Endothelial cell (in vitro differentiated cells): ENCODE results near the gene APBA2. TPM values are rescaled to one million over a fixed set of nuclear protein-coding genes. Genes with fewer than 3 reads are reported as not detected.
A peak's percentile ranks its signal among the peaks of the same experiment; 100 is the strongest.

Source experiments
- DNase-seq: peaks from one replicate; pipeline ENCODE4 v3.0.0; 2021; ENCODE audit warnings: low spot score
- H3K27ac Mint-ChIP-seq: one replicate; pipeline ENCODE4 v1.8.0; 2021; ENCODE audit warnings: mixed read lengths, inconsistent platforms; ENCODE audit not compliant: unreplicated experiment
- H3K27me3 Mint-ChIP-seq: one replicate; pipeline ENCODE4 v1.8.0; 2021; ENCODE audit warnings: mild to moderate bottlenecking, moderate library complexity, mixed read lengths, inconsistent platforms; ENCODE audit not compliant: unreplicated experiment
- H3K36me3 Mint-ChIP-seq: one replicate; pipeline ENCODE4 v1.8.0; 2021; ENCODE audit warnings: mild to moderate bottlenecking, low read depth, mixed read lengths, inconsistent platforms; ENCODE audit not compliant: unreplicated experiment
- H3K4me1 Mint-ChIP-seq: one replicate; pipeline ENCODE4 v1.8.0; 2021; ENCODE audit warnings: mild to moderate bottlenecking, mixed read lengths, inconsistent platforms; ENCODE audit not compliant: unreplicated experiment
- H3K4me3 Mint-ChIP-seq: one replicate; pipeline ENCODE4 v1.8.0; 2021; ENCODE audit warnings: mild to moderate bottlenecking, mixed read lengths, inconsistent platforms; ENCODE audit not compliant: unreplicated experiment
- H3K9me3 Mint-ChIP-seq: one replicate; pipeline ENCODE4 v1.8.0; 2021; ENCODE audit warnings: mixed read lengths, inconsistent platforms; ENCODE audit not compliant: unreplicated experiment
- total RNA-seq: library from RNA; stranded (reverse); fragmentation: NEBNext Ultra II Directional; extraction: Animal tissue kit (Norgen Biotek cat#: 25700); gene quantifications from one replicate; pipeline ENCODE4 v1.2.1, GENCODE V29; 2021; ENCODE audit not compliant: unreplicated experiment
- TF ChIP-seq, protein P1 (sequence below): fragments of 200-600 bp; sonication (generic); IDR thresholded peaks from one replicate; pipeline ENCODE4 v1.5.0; 2021; ENCODE audit warnings: antibody characterized with exemption; ENCODE audit not compliant: unreplicated experiment

The APBA2 gene
- total RNA-seq, 1 donor from 2014 or later, result 33.1 TPM

DNA sequence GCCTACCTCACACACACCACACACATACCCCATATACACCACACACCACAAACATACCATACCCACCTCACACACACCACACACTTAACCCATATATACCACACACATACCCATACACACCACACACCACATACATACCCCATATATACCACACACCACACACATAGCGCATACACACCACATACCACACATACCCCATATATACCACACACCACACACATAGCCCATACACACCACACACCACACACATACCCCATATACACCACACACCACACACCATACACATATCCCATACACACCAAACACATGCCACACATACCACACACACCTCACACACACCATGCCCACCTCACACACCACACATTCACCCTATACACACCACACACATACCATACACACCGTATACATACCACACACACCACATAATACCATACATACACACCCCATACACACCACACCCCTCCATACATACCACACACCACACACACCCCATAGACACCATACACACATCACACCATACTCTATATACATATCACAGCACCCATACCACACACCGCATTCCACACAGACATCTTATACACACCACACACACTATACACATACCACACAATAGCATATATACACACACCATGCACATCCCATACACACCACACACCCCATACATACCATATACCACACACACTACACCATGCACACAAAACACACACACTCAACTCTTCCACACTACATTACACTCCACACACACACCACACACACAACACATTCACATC, 29.5 kb downstream of the APBA2 start:
- no peak overlapping the region for H3K27ac Mint-ChIP-seq
- no peaks in the 10 kb centered on the region for H3K9me3 Mint-ChIP-seq
- H3K4me3 Mint-ChIP-seq, result no peak overlapping the region
- H3K4me1 Mint-ChIP-seq, result peaks cover 37% of the 10 kb centered on the region
- peaks cover 8% of the 10 kb centered on the region for H3K27me3 Mint-ChIP-seq
- peaks cover 8% of the 10 kb centered on the region for H3K36me3 Mint-ChIP-seq
- no peak for DNase-seq
- TF ChIP-seq, protein P1, sequence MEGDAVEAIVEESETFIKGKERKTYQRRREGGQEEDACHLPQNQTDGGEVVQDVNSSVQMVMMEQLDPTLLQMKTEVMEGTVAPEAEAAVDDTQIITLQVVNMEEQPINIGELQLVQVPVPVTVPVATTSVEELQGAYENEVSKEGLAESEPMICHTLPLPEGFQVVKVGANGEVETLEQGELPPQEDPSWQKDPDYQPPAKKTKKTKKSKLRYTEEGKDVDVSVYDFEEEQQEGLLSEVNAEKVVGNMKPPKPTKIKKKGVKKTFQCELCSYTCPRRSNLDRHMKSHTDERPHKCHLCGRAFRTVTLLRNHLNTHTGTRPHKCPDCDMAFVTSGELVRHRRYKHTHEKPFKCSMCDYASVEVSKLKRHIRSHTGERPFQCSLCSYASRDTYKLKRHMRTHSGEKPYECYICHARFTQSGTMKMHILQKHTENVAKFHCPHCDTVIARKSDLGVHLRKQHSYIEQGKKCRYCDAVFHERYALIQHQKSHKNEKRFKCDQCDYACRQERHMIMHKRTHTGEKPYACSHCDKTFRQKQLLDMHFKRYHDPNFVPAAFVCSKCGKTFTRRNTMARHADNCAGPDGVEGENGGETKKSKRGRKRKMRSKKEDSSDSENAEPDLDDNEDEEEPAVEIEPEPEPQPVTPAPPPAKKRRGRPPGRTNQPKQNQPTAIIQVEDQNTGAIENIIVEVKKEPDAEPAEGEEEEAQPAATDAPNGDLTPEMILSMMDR, result no peak

DNA sequence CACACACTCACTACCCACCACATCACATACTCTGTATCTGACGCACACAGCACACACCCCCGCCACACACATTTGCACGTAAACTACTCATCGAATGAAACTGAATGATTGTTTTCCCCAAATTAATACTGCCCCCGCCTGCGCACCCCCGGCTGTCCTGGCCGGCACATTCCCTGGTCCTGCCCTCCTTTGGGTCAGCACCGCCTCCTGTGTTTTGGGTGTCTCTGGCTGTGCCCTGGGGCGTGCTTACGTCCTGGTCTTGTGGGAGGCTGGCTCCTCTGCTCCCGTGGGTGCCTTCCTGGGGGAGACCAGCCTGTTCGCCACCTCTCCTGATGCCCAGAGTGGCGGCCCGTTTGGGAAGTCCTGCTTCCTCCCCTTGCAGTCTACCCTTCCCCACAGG, 30.2 kb downstream of the APBA2 start:
- TF ChIP-seq, protein P1, result no peak
- Mint-ChIP-seq H3K27me3 (peaks cover 9% of the 10 kb centered on the region), H3K36me3 (peaks cover 12% of the 10 kb centered on the region), H3K4me3 (no peak overlapping the region), H3K4me1 (peaks cover 44% of the 10 kb centered on the region), H3K9me3 (no peaks in the 10 kb centered on the region), H3K27ac (no peak overlapping the region)
- DNase-seq, result no peak

DNA sequence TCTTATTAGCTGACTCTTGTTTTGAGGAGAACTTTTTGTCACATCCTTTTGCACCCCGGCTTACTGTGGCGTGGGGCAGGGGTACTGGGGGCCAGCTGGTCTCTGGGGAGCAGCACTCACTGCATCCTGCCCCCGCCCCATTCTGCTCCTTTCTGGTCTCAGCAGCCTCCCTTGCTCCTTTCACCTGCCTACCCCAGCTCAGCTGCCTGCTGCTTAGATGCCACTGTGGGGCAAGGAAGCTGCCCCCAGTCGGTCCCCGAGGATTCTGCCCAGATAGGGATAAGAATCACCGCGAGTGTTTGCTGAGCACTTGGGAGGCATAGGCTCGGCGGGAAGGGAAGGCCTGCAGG, 32.0 kb downstream of the APBA2 start:
- DNase-seq, result no peak
- TF ChIP-seq, protein P1, result no peak
- Mint-ChIP-seq H3K4me1 (peaks cover 31% of the 10 kb centered on the region), H3K9me3 (no peaks in the 10 kb centered on the region), H3K36me3 (peaks cover 12% of the 10 kb centered on the region), H3K27me3 (peaks cover 9% of the 10 kb centered on the region), H3K4me3 (peak overlapping the region; percentile 35), H3K27ac (no peak overlapping the region)

DNA sequence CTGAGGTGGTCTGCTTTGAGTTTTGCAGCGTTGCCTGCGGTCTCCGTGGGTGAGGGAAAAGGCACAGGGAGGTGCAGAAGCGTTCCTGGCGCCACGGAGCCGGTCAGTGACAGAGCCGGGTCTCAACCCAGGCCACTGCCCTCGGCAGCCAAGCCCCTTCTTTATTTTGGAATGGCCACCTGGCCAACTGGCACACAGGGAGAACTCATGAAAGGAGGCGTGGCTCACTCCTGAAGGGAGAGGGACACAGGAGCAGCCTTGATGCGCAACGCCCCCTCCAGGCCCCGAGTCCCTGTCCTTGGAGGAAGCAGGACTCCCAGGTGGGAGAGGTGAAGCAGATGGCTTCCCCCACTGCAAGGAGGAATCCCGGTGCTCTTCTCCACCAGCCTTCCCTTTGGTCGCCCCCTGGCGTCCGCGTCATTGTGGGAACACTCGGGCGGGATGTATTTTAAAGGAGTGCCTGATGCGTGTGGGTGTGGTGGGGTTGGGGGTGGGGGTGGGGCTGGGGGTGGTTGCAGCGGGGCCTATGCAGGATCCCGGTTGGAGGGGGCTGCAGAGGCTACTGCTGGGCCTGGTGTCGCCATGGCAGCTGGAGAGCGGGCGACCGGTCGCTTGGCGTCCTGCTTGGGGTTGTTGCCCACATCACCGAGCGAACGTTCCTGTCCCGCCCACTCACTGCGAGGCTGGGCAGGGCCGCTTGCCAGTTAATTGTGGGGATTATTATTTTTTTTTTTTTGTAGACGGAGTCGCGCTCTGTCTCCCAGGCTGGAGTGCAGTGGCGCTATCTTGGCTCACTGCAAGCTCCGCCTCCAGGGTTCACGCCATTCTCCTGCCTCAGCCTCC, 32.6 kb downstream of the APBA2 start:
- H3K36me3 Mint-ChIP-seq, result peaks cover 15% of the 10 kb centered on the region
- TF ChIP-seq, protein P1, result peak; percentile 39
- no peak overlapping the region for H3K4me3 Mint-ChIP-seq
- DNase-seq, result peak; percentile 77
- peaks cover 11% of the 10 kb centered on the region for H3K27me3 Mint-ChIP-seq
- H3K27ac Mint-ChIP-seq, result no peak overlapping the region
- H3K4me1 Mint-ChIP-seq, result peaks cover 25% of the 10 kb centered on the region
- no peaks in the 10 kb centered on the region for H3K9me3 Mint-ChIP-seq

DNA sequence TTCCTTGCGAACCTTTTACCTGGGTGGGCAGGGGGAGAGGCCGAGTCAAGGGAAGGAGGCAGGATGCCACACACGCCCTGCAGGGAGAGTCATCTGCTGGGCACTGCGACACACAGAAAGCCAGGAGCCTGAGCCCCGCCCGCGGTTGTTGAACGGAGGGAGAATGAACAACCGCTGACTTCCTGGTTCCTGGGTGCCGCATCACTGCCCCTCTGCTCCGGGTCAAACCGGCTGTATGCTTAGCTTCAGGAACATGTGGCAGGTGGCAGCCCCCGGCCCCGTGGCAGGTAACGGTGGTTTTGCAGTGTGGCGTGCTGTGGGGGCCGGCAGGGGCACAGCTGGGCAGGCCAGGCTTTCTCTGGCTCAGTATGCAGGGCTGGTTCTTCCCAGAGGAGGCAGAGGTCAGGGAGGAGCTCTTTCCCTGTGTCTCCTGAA, 33.4 kb downstream of the APBA2 start:
- peaks cover 20% of the 10 kb centered on the region for H3K36me3 Mint-ChIP-seq
- H3K27ac Mint-ChIP-seq, result no peak overlapping the region
- peaks cover 20% of the 10 kb centered on the region for H3K4me1 Mint-ChIP-seq
- H3K27me3 Mint-ChIP-seq, result peaks cover 11% of the 10 kb centered on the region
- TF ChIP-seq, protein P1, result no peak
- no peak for DNase-seq
- H3K4me3 Mint-ChIP-seq, result no peak overlapping the region
- H3K9me3 Mint-ChIP-seq, result no peaks in the 10 kb centered on the region
